ENCODE data around the gene WRNIP1.

DNA sequence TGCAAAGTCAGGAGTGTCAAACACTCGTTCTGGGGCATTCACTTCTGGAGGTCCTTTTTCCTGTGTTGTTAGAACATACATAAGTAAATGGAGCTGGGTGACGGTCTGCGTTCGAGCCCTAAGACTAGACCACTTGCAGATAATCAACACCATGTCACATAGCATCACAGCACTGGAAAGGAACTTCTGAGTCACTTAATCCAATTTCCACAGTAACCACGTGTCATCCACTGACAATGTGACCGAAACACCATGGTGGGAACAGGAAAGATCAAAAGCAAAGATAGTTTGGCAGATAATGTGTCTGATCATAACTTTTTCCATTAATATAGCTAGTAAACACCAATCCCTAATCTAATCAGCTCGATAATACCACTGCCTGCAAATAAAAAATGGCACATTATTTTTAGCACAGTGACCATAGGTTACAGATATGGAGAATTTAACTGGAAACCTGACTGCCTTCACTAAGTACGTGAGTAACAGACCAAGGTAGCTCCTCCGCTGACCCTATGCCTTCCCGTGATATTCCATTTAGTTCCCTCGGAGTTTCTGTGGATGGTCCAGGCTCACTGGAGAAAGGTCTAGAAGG lies 34.8 kb downstream of the WRNIP1 start:
- TF ChIP-seq NR2C1 (IDR thresholded peaks at IDR 0.05): no peak
- TF ChIP-seq NR2C1 (tag; IDR thresholded peaks at IDR 0.05): no peak
- no peak for TF ChIP-seq PHF8 (IDR thresholded peaks at IDR 0.05; ENCODE audit: borderline replicate concordance, low read length)
- no peak for TF ChIP-seq YY1 (IDR thresholded peaks at IDR 0.05; ENCODE audit: borderline replicate concordance in 1 of 3, control insufficient read depth in 1 of 3, extremely low read depth in 1 of 3, insufficient read depth in 3 of 3, insufficient read length in 1 of 3, insufficient replicate concordance in 2 of 3, low read depth in 1 of 3, low read length in 2 of 3)
- no peak for TF ChIP-seq SIRT6 (IDR thresholded peaks at IDR 0.05; ENCODE audit: low read depth, low read length)
- TF ChIP-seq, protein P1, sequence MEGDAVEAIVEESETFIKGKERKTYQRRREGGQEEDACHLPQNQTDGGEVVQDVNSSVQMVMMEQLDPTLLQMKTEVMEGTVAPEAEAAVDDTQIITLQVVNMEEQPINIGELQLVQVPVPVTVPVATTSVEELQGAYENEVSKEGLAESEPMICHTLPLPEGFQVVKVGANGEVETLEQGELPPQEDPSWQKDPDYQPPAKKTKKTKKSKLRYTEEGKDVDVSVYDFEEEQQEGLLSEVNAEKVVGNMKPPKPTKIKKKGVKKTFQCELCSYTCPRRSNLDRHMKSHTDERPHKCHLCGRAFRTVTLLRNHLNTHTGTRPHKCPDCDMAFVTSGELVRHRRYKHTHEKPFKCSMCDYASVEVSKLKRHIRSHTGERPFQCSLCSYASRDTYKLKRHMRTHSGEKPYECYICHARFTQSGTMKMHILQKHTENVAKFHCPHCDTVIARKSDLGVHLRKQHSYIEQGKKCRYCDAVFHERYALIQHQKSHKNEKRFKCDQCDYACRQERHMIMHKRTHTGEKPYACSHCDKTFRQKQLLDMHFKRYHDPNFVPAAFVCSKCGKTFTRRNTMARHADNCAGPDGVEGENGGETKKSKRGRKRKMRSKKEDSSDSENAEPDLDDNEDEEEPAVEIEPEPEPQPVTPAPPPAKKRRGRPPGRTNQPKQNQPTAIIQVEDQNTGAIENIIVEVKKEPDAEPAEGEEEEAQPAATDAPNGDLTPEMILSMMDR (IDR thresholded peaks at IDR 0.05 in 2 of 3, conservative IDR thresholded peaks at IDR 0.05 in 1 of 3; ENCODE audit: insufficient read depth in 2 of 3, low read depth in 1 of 3, low read length in 3 of 3): no peak
- TF ChIP-seq, protein P2, sequence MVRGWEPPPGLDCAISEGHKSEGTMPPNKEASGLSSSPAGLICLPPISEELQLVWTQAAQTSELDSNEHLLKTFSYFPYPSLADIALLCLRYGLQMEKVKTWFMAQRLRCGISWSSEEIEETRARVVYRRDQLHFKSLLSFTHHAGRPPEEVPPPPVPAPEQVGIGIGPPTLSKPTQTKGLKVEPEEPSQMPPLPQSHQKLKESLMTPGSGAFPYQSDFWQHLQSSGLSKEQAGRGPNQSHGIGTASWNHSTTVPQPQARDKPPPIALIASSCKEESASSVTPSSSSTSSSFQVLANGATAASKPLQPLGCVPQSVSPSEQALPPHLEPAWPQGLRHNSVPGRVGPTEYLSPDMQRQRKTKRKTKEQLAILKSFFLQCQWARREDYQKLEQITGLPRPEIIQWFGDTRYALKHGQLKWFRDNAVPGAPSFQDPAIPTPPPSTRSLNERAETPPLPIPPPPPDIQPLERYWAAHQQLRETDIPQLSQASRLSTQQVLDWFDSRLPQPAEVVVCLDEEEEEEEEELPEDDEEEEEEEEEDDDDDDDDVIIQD (CRISPR knock-in tag; IDR thresholded peaks at IDR 0.05): no peak
- no peak for TF ChIP-seq POLR2A (conservative IDR thresholded peaks at IDR 0.05)
- TF ChIP-seq, protein P3, sequence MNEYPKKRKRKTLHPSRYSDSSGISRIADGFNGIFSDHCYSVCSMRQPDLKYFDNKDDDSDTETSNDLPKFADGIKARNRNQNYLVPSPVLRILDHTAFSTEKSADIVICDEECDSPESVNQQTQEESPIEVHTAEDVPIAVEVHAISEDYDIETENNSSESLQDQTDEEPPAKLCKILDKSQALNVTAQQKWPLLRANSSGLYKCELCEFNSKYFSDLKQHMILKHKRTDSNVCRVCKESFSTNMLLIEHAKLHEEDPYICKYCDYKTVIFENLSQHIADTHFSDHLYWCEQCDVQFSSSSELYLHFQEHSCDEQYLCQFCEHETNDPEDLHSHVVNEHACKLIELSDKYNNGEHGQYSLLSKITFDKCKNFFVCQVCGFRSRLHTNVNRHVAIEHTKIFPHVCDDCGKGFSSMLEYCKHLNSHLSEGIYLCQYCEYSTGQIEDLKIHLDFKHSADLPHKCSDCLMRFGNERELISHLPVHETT (CRISPR knock-in tag; conservative IDR thresholded peaks at IDR 0.05 in 1 of 2, IDR thresholded peaks at IDR 0.05 in 1 of 2): 0 out of 4 replicates have a peak, but pooled peaks of 1 of the 2 experiments have one; percentile 40
- TF ChIP-seq CREB1 (IDR thresholded peaks at IDR 0.05): no peak
- TF ChIP-seq CREB1 (CRISPR knock-in tag; IDR thresholded peaks at IDR 0.05): peak; percentile 36; the same call in 1 of the 2 replicates
- TF ChIP-seq, protein P4, sequence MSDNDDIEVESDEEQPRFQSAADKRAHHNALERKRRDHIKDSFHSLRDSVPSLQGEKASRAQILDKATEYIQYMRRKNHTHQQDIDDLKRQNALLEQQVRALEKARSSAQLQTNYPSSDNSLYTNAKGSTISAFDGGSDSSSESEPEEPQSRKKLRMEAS (CRISPR knock-in tag; IDR thresholded peaks at IDR 0.05): no peak; the same call in 1 of the 2 replicates
